Stimulated activated CD4-positive, alpha-beta T cell treated with anti-CD3 and anti-CD28 coated beads, Interleukin-15, amount 100 ng/mL, for 24 hours (primary cell): Measurements from ENCODE around the gene CDK11B.
"Not testable (repeated sequence)": the region's sequence is repeated elsewhere in the genome, so short reads cannot be mapped to it uniquely, and the experiment has no call there.

ENCODE experiments used
- DNase-seq: peaks from one replicate; pipeline ENCODE4 v3.0.0-alpha.2; 2020

CDK11B gene

GRCh38 chr1:1647567-1648241 is 11.1 kb downstream of the CDK11B start:
- not testable (repeated sequence) for DNase-seq

GRCh38 chr1:1646326-1646725 is 12.5 kb downstream of the CDK11B start:
- not testable (repeated sequence) for DNase-seq

GRCh38 chr1:1640711-1641461 is 17.9 kb downstream of the CDK11B start:
- DNase-seq: not testable (repeated sequence)

- not testable (repeated sequence) for DNase-seq
These were observed 18.7 kb downstream of the CDK11B start for GRCh38 chr1:1640081-1640480.

GRCh38 chr1:1639368-1639767 is 19.4 kb downstream of the CDK11B start:
- DNase-seq: not testable (repeated sequence)

- not testable (repeated sequence) for DNase-seq
These were observed 20.3 kb downstream of the CDK11B start for GRCh38 chr1:1638528-1638927.

- not testable (repeated sequence) for DNase-seq
These were observed 21.3 kb downstream of the CDK11B start for GRCh38 chr1:1637479-1637875.

GRCh38 chr1:1636621-1637478 is 22.0 kb downstream of the CDK11B start:
- DNase-seq: not testable (repeated sequence)

- DNase-seq: not testable (repeated sequence)
These were observed 24.2 kb downstream of the CDK11B start for GRCh38 chr1:1634613-1635012.

- not testable (repeated sequence) for DNase-seq
These were observed 25.4 kb downstream of the CDK11B start for GRCh38 chr1:1633409-1633808.

GRCh38 chr1:1631782-1632420 is 26.9 kb downstream of the CDK11B start, which contains the start of gene MMP23B:
MMP23B (plus strand) TSS chr1:1632173; CDS start chr1:1632219, 46 bp downstream.
- DNase-seq: no peak

GRCh38 chr1:1630965-1631781 is 27.6 kb downstream of the CDK11B start:
- DNase-seq: no peak

- DNase-seq: peak; percentile 92
These were observed 28.4 kb downstream of the CDK11B start for GRCh38 chr1:1630191-1630964.

- DNase-seq: peak; percentile 66
These were observed 29.2 kb downstream of the CDK11B start for GRCh38 chr1:1629430-1630190.

GRCh38 chr1:1628754-1629429 is 29.9 kb downstream of the CDK11B start:
- DNase-seq: peak; percentile 70

- no peak for DNase-seq
These were observed 30.7 kb downstream of the CDK11B start for GRCh38 chr1:1627829-1628753.

- no peak for DNase-seq
These were observed 31.5 kb downstream of the CDK11B start for GRCh38 chr1:1627261-1627828.
